HuH-7 (cell line): ENCODE measurements around the gene EGFL7.

ENCODE experiments used
- DNase-seq: peaks from one replicate; pipeline ENCODE4 v3.0.0; 2011; ENCODE audit warnings: low spot score

Gene EGFL7

GRCh38 chr9:136673088-136673974 is 10.6 kb downstream of the EGFL7 start:
- DNase-seq = no peak

- DNase-seq = no peak
Measured at GRCh38 chr9:136673975-136674785, 11.5 kb downstream of the EGFL7 start.

GRCh38 chr9:136674786-136675349 is 12.2 kb downstream of the EGFL7 start:
- peak; percentile 98 for DNase-seq

- no peak for DNase-seq
Measured at GRCh38 chr9:136675477-136676296, 13.0 kb downstream of the EGFL7 start.

- no peak for DNase-seq
Measured at GRCh38 chr9:136676297-136676794, 13.6 kb downstream of the EGFL7 start.

GRCh38 chr9:136676920-136677686 is 14.4 kb downstream of the EGFL7 start:
- DNase-seq = no peak

- no peak for DNase-seq
Measured at GRCh38 chr9:136678034-136678433, 15.3 kb downstream of the EGFL7 start.

GRCh38 chr9:136678624-136679023 is 15.9 kb downstream of the EGFL7 start:
- DNase-seq = no peak

GRCh38 chr9:136679431-136679941 is 16.8 kb downstream of the EGFL7 start:
- DNase-seq = no peak

- no peak for DNase-seq
Measured at GRCh38 chr9:136681029-136681428, 18.3 kb downstream of the EGFL7 start.

- no peak for DNase-seq
Measured at GRCh38 chr9:136681945-136682699, 19.4 kb downstream of the EGFL7 start.

- DNase-seq = no peak
Measured at GRCh38 chr9:136682710-136683109, 20.0 kb downstream of the EGFL7 start.

- no peak for DNase-seq
Measured at GRCh38 chr9:136683173-136683745, 20.5 kb downstream of the EGFL7 start.

GRCh38 chr9:136683755-136684154 is 21.0 kb downstream of the EGFL7 start:
- DNase-seq = no peak

- no peak for DNase-seq
Measured at GRCh38 chr9:136684339-136684738, 21.6 kb downstream of the EGFL7 start.

GRCh38 chr9:136684799-136685198 is 22.1 kb downstream of the EGFL7 start:
- no peak for DNase-seq

- DNase-seq = no peak
Measured at GRCh38 chr9:136685216-136685615, 22.5 kb downstream of the EGFL7 start.

- peak; percentile 72 for DNase-seq
Measured at GRCh38 chr9:136685790-136686533, 23.2 kb downstream of the EGFL7 start.

GRCh38 chr9:136686534-136686793 is 23.7 kb downstream of the EGFL7 start:
- DNase-seq = no peak
